Retinal pigment epithelial cell (primary cell): ENCODE results near the gene BDNF.

ENCODE experiments used
- DNase-seq: peaks from one replicate; pipeline ENCODE4 v3.0.0-alpha.2; 2010; ENCODE audit warnings: low read depth
- H3K4me3 ChIP-seq: 2 replicates; pipeline ENCODE4 v1.5.1; 2011; ENCODE audit warnings: mild to moderate bottlenecking, low read length, control low read depth, moderate library complexity
- CTCF ChIP-seq: conservative IDR thresholded peaks from 2 replicates; pipeline ENCODE4 v1.5.1; 2011; ENCODE audit warnings: low read depth, low read length, control low read depth, inconsistent platforms

The BDNF gene

DNA sequence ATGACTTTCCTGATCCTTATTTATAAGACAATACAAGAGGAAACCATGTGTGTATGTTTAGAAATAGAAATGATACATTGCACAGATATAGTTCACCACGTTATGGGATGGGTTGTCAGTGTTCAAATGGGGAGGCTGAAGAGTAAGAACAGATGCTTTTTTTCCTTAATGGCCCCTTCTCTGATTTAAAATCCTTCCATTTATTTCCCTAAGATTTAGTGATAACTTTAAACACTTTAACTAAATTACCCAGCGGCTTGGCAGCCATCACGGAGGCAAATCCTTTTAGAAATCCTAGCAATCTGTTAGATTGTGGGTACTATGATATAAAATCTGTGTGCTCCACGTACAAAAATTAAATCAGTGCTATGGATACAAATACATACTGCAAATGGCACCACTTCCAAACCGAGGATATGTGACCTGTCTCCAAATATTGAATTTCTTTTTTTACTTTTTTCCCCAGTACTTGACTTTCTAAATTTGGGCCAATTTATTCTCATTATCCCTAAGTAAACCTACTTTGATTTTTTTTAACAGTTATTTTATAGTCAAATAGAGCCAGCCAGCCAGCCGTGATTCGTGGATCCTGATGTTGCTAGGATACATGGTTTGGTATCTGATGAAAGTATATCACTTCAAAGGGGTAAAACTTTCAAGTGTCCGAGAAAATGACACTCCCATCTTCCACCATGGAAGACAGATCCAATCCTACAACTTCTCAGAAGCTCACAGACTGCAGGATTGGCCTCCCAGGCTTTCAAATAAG, 46.1 kb downstream of the BDNF start:
- no peak overlapping the region for H3K4me3 ChIP-seq
- no peak for TF ChIP-seq CTCF
- no peak for DNase-seq

DNA sequence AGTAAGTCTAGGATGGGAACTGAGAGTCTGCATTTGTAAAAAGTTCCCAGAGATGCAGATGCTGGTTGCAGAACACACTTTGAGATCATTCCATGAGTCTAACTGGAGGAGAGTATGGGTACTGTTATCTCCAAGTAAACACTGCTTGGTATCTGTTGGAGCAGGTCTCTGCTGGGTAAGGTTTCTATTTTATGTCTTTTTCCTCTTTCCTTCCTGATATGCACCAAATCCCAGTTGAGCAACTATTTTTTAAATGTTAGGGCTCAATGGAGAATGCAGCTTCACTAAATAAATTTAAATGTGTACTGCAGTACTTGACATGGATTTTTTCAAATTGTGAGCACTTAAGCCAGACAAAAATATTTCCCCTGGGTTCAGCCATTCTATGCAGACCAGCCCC, 48.5 kb downstream of the BDNF start:
- DNase-seq = no peak
- H3K4me3 ChIP-seq = no peak overlapping the region
- no peak for TF ChIP-seq CTCF

DNA sequence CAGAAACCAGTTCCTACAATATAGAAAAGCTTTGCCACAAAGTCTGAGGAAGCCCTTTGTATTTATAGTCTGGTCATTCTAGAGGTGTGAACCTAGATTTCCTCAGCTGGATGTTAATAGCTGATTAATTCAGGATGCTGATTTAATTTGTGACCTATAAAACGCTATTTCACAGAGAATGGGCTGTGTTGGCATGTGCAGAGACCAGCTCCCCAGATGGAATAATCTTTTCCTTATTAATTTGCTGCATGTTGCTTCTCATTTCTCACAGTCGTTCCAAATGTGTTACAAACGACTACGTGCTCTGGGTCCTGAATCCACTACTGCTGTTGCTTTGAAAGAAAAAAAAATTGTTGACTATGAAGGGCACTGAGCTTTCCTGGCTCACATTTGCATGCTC, 49.3 kb downstream of the BDNF start:
- DNase-seq = no peak
- no peak overlapping the region for H3K4me3 ChIP-seq
- no peak for TF ChIP-seq CTCF

DNA sequence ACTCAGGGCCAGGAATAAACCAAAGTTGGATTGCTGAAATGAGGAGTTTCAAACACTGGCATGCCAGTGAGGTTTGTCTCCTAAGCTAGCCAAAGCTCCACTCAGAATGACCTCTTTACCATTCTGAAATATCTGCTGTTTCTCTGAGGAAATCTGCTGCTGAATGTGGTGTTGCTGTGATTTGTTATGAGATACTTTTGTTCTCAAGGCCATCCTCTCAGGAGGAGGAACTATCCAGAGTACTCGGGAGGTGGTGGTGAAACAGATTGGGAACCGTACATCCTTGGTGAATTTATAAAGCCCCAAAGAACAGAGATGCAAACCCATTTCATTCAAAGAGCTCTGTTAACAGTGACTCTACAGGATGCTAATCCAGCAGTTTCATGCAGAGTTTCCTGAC, 50.5 kb downstream of the BDNF start:
- TF ChIP-seq CTCF = no peak

DNA sequence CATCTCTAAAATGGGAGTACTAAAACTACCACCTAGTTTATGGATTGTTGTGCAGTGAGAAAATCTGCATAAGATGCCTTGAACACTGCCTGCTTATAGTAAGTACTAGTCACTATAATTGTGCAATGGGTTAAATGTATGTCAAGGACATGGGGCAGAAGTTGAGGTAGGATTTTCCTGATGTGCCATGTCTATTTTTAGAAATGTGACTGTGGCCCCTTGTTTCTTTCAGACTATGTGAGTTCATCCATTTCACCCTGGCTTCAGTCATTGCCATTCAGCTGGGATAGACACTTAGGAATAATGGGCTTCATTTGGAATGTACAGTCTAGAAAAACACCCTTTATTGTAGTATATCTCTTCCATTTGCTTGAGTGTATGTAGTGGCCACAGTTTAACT, 51.4 kb downstream of the BDNF start:
- TF ChIP-seq CTCF = no peak
- H3K4me3 ChIP-seq = no peak overlapping the region
- no peak for DNase-seq

More for the DNA sequence above, 50.5 kb downstream of the BDNF start:
- no peak overlapping the region for H3K4me3 ChIP-seq
- DNase-seq = no peak

- TF ChIP-seq CTCF = no peak
- H3K4me3 ChIP-seq = no peak overlapping the region
- DNase-seq = no peak
Measured at GRCh38 chr11:27646051-27646818, 54.0 kb downstream of the BDNF start.

DNA sequence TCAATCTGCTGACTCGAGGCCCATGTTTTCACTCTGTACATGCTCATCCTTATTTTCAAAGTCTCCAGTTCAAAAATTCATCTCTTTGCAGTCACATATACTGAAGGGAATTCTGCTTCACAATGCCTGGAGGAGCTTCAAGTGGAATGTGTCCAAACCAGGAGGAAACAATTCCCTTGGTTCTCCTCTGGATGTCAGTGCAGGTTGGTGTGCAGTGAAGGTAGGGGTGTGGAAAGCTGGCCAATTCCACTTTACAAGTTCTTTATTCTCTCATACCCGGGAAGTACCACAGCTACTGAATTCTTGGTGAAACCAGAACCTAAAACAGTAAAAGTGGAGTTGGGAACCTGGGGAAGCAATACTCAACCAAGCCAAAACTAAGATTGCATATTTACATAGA, 57.3 kb downstream of the BDNF start:
- H3K4me3 ChIP-seq = no peak overlapping the region
- peak; percentile 26 for TF ChIP-seq CTCF
- DNase-seq = no peak
